Activated CD4-positive, CD25-positive, alpha-beta regulatory T cell treated with anti-CD3 and anti-CD28 coated beads, Interleukin-2, amount 50 U/mL, for 72 hours (primary cell): ENCODE measurements around the gene TOMM20.
"Not testable (repeated sequence)": the region's sequence is repeated elsewhere in the genome, so short reads cannot be mapped to it uniquely, and the experiment has no call there.

ENCODE experiments used
- DNase-seq: peaks from one replicate; pipeline ENCODE4 v3.0.0; 2021

The TOMM20 gene

GRCh38 chr1:235128456-235129328 lies at the start of gene TOMM20:
Gene TOMM20 (minus strand): TSS chr1:235128837. CDS start chr1:235128715, 122 bp downstream.
- peak; percentile 94 for DNase-seq

- no peak for DNase-seq
Measured at GRCh38 chr1:235176486-235176885, 47.8 kb upstream of the TOMM20 start.

- DNase-seq, result no peak
Measured at GRCh38 chr1:235169986-235170385, 41.3 kb upstream of the TOMM20 start.

GRCh38 chr1:235168375-235168774 lies 39.7 kb upstream of the TOMM20 start:
- no peak for DNase-seq

GRCh38 chr1:235161685-235162327 lies 33.2 kb upstream of the TOMM20 start:
- no peak for DNase-seq

- DNase-seq, result peak; percentile 94
Measured at GRCh38 chr1:235160957-235161684, 32.5 kb upstream of the TOMM20 start, which contains the start of gene RBM34. Gene RBM34 (minus strand): TSS chr1:235161250. CDS start chr1:235161226, 24 bp downstream.

GRCh38 chr1:235160383-235160956 lies 31.8 kb upstream of the TOMM20 start:
- no peak for DNase-seq

- not testable (repeated sequence) for DNase-seq
Measured at GRCh38 chr1:235159930-235160329, 31.3 kb upstream of the TOMM20 start.

GRCh38 chr1:235159284-235159683 lies 30.6 kb upstream of the TOMM20 start:
- DNase-seq, result not testable (repeated sequence)

DNA sequence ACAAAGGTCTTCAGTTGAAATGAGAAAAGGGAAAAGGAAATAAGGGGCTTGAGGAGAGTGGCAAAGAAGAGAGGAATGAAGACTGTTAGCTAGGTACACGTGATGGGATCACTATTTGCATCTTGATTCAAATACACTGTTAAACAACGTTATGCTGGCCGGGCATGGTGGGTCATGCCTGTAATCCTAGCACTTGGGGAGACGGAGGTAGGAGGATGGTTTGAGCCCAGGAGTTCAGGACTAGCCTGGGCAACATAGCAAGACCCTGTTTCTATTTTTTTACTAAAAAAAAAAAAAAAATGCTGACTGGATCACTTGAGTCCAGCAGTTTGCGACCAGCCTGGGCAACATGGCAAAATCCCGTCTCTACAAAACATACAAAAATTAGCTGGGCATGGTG lies 30.0 kb upstream of the TOMM20 start:
- DNase-seq, result no peak

DNA sequence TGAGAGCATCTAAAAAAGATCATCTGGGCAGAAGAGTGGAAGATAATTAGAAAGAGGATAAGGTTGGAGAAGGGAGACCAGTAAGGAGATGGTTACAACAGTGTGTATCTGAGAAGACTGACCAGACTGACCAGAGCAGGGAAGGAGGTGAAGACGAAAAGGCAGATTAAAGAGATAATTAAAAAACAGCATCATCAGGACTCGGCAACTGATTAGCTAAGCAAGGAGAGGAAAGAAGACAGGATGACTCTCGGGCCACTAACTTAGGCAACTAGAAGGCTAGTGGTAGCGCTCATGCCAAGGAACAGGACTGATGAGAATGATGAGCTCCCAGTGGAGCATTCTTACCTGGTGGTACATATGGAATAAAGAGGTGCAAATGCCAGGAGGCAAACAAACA lies 28.5 kb upstream of the TOMM20 start:
- no peak for DNase-seq

DNA sequence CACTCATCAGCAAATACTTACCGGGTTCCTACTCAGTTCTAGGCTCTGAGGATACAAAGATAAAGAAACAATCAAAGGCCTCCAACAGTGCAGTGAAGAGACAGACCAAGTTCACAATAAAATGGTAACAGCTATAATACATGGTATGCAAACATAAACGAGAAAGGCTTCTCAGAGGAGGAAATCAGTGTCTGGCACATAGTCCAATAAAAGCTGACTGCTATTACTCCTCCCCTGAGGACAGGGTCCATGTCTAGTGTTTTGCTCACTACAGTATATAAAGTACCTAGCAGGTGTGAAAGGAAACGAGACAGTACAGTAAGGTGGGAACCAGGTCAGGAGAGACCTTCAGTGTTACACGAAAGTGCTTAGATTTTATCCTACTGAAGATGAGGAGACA lies 28.1 kb upstream of the TOMM20 start:
- DNase-seq, result no peak

GRCh38 chr1:235156265-235156664 lies 27.6 kb upstream of the TOMM20 start:
- DNase-seq, result no peak

DNA sequence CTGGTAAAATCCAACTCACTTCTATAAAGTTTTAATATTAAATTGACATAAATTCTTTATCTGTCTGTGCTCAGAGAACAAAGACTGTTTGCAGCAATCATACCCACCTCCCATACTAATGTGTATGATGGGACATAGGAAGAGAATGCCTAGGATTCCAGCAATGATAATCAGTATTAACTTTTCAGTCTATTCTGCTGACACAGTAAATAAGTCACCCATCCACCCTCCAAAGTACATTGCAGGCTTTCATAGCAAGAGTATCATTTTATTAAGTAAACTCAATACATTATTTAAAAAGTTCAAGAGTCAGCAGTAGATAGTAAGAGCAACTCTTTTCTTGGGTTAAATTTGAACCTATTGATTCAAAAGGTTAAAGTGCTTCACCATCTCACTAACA lies 23.6 kb upstream of the TOMM20 start:
- DNase-seq, result no peak

- no peak for DNase-seq
Measured at GRCh38 chr1:235151033-235151432, 22.4 kb upstream of the TOMM20 start.

GRCh38 chr1:235149824-235150223 lies 21.2 kb upstream of the TOMM20 start:
- no peak for DNase-seq

DNA sequence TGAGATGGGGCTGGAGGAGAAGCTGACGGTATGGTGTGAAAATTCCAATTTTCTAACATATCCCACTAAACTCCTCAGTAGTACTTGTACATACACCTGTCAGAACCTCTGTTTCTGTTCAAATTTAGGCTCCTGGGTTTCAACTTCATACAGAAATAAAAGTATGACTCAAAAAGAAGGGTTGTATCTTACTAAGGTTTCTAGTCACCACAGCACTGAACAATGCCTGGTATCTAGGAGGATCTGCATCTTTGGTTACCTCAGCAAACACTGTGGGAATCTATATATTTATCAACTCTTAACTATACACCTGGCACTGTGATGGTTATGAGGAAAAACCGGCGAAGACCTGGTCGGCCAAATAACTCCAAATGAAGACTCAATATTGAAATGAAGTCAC lies 18.6 kb upstream of the TOMM20 start:
- no peak for DNase-seq

DNA sequence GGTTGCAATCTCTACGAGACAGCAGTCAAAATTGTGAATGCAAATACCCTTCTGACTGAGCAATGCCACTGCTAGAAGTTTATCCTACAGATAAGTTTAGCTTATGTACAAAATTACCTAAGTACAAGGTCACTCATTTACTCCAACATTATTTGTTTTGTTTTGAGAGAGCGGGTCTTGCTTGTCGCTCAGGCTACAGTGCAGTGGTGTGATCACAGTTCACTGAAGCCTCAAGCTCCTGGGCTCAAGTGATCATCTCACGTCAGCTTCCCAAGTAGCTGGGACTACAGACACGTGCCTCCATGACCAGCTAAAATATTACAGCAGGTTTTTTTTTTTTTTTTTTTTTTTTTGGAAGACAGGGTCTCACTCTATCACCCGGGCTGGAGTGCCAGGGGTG lies 17.0 kb upstream of the TOMM20 start:
- no peak for DNase-seq

GRCh38 chr1:235142991-235143390 lies 14.4 kb upstream of the TOMM20 start:
- no peak for DNase-seq

GRCh38 chr1:235139315-235139714 lies 10.7 kb upstream of the TOMM20 start:
- DNase-seq, result no peak

DNA sequence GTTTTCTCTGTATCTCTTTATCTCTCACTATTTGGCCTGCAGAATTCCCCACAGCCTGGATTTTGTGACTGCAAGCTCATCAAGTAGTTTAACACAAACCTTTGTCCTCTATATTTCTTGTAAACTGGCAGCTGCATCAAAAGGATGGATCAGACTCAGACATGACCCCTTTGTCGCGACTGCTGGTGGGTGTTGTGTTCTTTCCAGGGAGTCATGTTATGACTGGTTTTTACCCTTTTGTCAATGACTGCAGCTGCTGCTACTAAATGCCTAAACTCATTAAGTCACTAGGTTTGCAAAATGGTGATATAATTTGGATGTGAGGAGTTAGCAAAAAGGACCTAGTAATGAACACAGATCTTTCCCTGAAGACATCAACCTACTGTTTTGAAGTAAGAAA lies 10.2 kb upstream of the TOMM20 start:
- no peak for DNase-seq

DNA sequence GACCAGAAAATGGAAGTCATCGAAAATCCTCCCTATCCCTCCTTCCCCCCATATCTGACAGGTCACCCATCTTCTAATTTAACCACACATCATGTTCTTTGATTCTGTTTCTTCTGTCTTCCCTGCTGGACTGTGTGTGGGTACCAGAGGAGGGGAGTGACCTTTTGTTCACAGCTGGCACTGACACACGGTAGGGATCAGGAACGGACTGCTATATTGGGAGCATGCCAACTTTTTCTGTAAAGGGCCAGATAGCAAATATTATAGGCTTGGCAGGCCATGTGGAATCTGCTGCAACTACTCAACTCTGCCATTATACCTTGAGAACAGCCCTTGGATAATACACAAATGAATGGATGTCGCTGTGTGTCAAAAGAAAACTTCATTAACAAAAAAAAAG lies 7.5 kb upstream of the TOMM20 start:
- no peak for DNase-seq

DNA sequence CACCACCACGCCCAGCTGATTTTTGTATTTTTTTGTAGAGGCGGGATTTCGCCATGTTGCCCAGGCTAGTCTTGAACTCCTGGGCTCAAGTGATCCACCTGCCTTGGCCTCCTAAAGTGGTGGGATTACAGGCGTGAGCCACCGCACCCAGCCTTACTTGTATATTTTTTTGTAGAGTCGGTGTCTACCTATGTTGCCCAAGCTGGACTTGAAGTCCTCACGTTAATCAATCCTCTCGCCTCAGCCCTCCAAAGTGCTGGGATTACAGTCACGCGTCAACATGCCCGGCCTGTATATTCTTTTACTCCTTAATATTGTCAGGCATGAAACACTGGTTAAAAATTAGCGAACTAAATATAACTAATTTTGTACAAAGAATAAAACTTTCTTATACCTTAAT lies 5.5 kb upstream of the TOMM20 start:
- no peak for DNase-seq
